GM20000 (cell line): ENCODE measurements around the gene PIGL.

Experiments
- DNase-seq: peaks from one replicate; pipeline ENCODE4 v3.0.0; 2012; ENCODE audit warnings: low spot score
- CTCF ChIP-seq: IDR thresholded peaks from 2 replicates; pipeline ENCODE4 v1.5.1; 2012; ENCODE audit warnings: mild to moderate bottlenecking, control low read depth; ENCODE audit errors: extremely low read depth, missing control alignments

PIGL gene

GRCh38 chr17:16217002-16217635 is at the start of gene PIGL:
TSS of gene PIGL (plus strand) at chr17:16217210. CDS start at chr17:16217227, 17 bp downstream.
- peak; percentile 82 for DNase-seq
- TF ChIP-seq CTCF = no peak

- no peak for DNase-seq
- no peak for TF ChIP-seq CTCF
Observed at GRCh38 chr17:16171613-16172012, 45.4 kb upstream of the PIGL start.

GRCh38 chr17:16178836-16179235 is 38.2 kb upstream of the PIGL start:
- DNase-seq = no peak
- TF ChIP-seq CTCF = no peak

GRCh38 chr17:16181581-16181980 is 35.4 kb upstream of the PIGL start:
- TF ChIP-seq CTCF = no peak

GRCh38 chr17:16187642-16188041 is 29.4 kb upstream of the PIGL start:
- DNase-seq = no peak

More at GRCh38 chr17:16181581-16181980, 35.4 kb upstream of the PIGL start:
- no peak for DNase-seq

GRCh38 chr17:16189791-16190348 is 27.1 kb upstream of the PIGL start:
- no peak for DNase-seq
- no peak for TF ChIP-seq CTCF

More at GRCh38 chr17:16187642-16188041, 29.4 kb upstream of the PIGL start:
- no peak for TF ChIP-seq CTCF

GRCh38 chr17:16190703-16191360 is 26.2 kb upstream of the PIGL start:
- TF ChIP-seq CTCF = no peak
- no peak for DNase-seq
